ENCODE measurements around the gene OCLN. TPM values are rescaled to one million over a fixed set of nuclear protein-coding genes. Genes with fewer than 3 reads are reported as not detected.
"Not testable (repeated sequence)": the region's sequence is repeated elsewhere in the genome, so short reads cannot be mapped to it uniquely, and the experiment has no call there.

OCLN gene
- total RNA-seq, 4 donors from 2014 or later: 0.81 to 3.6 (median 2.6) TPM

- H3K27ac ChIP-seq, H3K9me3 ChIP-seq, H3K27me3 ChIP-seq, H3K36me3 ChIP-seq, H3K4me3 ChIP-seq, ATAC-seq, H3K4me1 ChIP-seq: not testable (repeated sequence)
- WGBS, 2 donors (ENCODE audit: low coverage in 1 of 2): no CpG with 5 or more reads among the region's 7 CpGs
Observed at GRCh38 chr5:69544602-69545001, 52.0 kb downstream of the OCLN start.

- H3K9me3 ChIP-seq, H3K4me1 ChIP-seq, H3K36me3 ChIP-seq, H3K27me3 ChIP-seq: not testable (repeated sequence)
- WGBS, 2 donors (ENCODE audit: low coverage in 1 of 2): 0% methylated on average over 9 of the region's 40 CpGs; no CpG with 5 or more reads in 1 of the 2 donors
- Histone ChIP-seq H3K27ac (peak within 1 kb of the TSS in 3 of 4 donors; percentile 54 to 68 (median 60)), H3K4me3 (peak within 1 kb of the TSS; percentile 51 to 58)
- TF ChIP-seq CTCF (IDR thresholded peaks at IDR 0.05): peak in 1 of 4 experiments; percentile 52
- ATAC-seq: peak; percentile 94
Observed at GRCh38 chr5:69559908-69560330, 67.3 kb downstream of the OCLN start, which contains the start of gene GTF2H2C. Gene GTF2H2C (plus strand): TSS chr5:69560191. CDS start chr5:69565133, 4,942 bp downstream.

- H3K9me3 ChIP-seq, H3K27me3 ChIP-seq, H3K27ac ChIP-seq, H3K4me1 ChIP-seq, ATAC-seq, H3K36me3 ChIP-seq: not testable (repeated sequence)
- peak overlapping the region; percentile 42 to 51 for H3K4me3 ChIP-seq
- 30 to 63% methylated on average over 2 to 17 of the region's 31 CpGs for WGBS, 2 donors (ENCODE audit: low coverage in 1 of 2)
Observed at GRCh38 chr5:69560587-69561431, 68.2 kb downstream of the OCLN start.

GRCh38 chr5:69566172-69566571 lies 73.6 kb downstream of the OCLN start:
- not testable (repeated sequence) for H3K27me3 ChIP-seq, H3K4me3 ChIP-seq, H3K4me1 ChIP-seq, H3K27ac ChIP-seq, ATAC-seq, H3K9me3 ChIP-seq, H3K36me3 ChIP-seq
- 86% methylated on average over 2 of the region's 2 CpGs; no CpG with 5 or more reads in 1 of the 2 donors for WGBS, 2 donors (ENCODE audit: low coverage in 1 of 2)

- H3K9me3 ChIP-seq, H3K27ac ChIP-seq, H3K4me1 ChIP-seq, H3K4me3 ChIP-seq, H3K36me3 ChIP-seq, H3K27me3 ChIP-seq, ATAC-seq: not testable (repeated sequence)
- WGBS, 2 donors (ENCODE audit: low coverage in 1 of 2): no CpG with 5 or more reads among the region's 2 CpGs
Observed at GRCh38 chr5:69568072-69568471, 75.5 kb downstream of the OCLN start.

GRCh38 chr5:69583356-69583755 lies 90.8 kb downstream of the OCLN start:
- not testable (repeated sequence) for H3K27me3 ChIP-seq, H3K27ac ChIP-seq, H3K4me1 ChIP-seq, H3K9me3 ChIP-seq, ATAC-seq, H3K4me3 ChIP-seq, H3K36me3 ChIP-seq
- WGBS, 2 donors (ENCODE audit: low coverage in 1 of 2): no CpG with 5 or more reads among the region's 2 CpGs

- H3K27ac ChIP-seq, H3K36me3 ChIP-seq, H3K4me3 ChIP-seq, H3K27me3 ChIP-seq, H3K9me3 ChIP-seq, H3K4me1 ChIP-seq: not testable (repeated sequence)
- ATAC-seq: peak; percentile 41
- WGBS, 2 donors (ENCODE audit: low coverage in 1 of 2): no CpG with 5 or more reads among the region's 7 CpGs
Observed at GRCh38 chr5:69596114-69596840, 103.7 kb downstream of the OCLN start.

GRCh38 chr5:69601947-69602346 lies 109.4 kb downstream of the OCLN start:
- not testable (repeated sequence) for H3K4me1 ChIP-seq, H3K27ac ChIP-seq, H3K27me3 ChIP-seq, H3K9me3 ChIP-seq, H3K36me3 ChIP-seq, H3K4me3 ChIP-seq
- peak; percentile 41 for ATAC-seq
- WGBS, 2 donors (ENCODE audit: low coverage in 1 of 2): no CpG with 5 or more reads among the region's 6 CpGs

- not testable (repeated sequence) for H3K9me3 ChIP-seq, H3K27me3 ChIP-seq, H3K4me3 ChIP-seq, H3K4me1 ChIP-seq, ATAC-seq, H3K27ac ChIP-seq, H3K36me3 ChIP-seq
- WGBS, 2 donors (ENCODE audit: low coverage in 1 of 2): 69 to 78% methylated on average over 3 of the region's 6 CpGs
Observed at GRCh38 chr5:69606839-69607238, 114.2 kb downstream of the OCLN start.

Small RNA genes lying within 50 kb of the gene (small RNA-seq; reads per million reads assigned to genes)
- gene RN7SL616P: 0 reads per million in 4 donors
- 0 reads per million in 4 donors for gene RNU6-724P
- gene RPS27P14: 0 reads per million in 4 donors

Other genes starting within 250 kb of the OCLN start
- 1 to 10 TPM; 3.5 to 5.6 (median 4.0) TPM for gene CCDC125, start 160.0 kb upstream of the OCLN start, total RNA-seq
- 10 to 100 TPM; 12.9 to 32.6 (median 28.4) TPM for gene AK6, start 123.3 kb upstream of the OCLN start, total RNA-seq
- 10 to 100 TPM; 30.4 to 40.9 (median 39.9) TPM for gene TAF9, start 123.3 kb upstream of the OCLN start, total RNA-seq
- 10 to 100 TPM; 16.8 to 25.4 (median 18.5) TPM for gene RAD17, start 123.0 kb upstream of the OCLN start, total RNA-seq
- 1 to 10 TPM in 3 of 4 donors, under 1 TPM in 1; 0.81 to 6.3 (median 1.9) TPM for gene MARVELD2, start 77.7 kb upstream of the OCLN start, total RNA-seq
- 10 to 100 TPM; 15.8 to 32.8 (median 21.3) TPM for gene GTF2H2C, start 67.4 kb downstream of the OCLN start, total RNA-seq

All from gastroesophageal sphincter (tissue), 4 donors.